Neural crest cell (in vitro differentiated cells): ENCODE data around the gene RBM18. TPM values are rescaled to one million over a fixed set of nuclear protein-coding genes. Genes with fewer than 3 reads are reported as not detected.

ENCODE experiments used
- DNase-seq: peaks from one replicate; pipeline ENCODE4 v3.0.0; 2021; ENCODE audit warnings: low read depth, mixed read lengths, low spot score
- H3K27ac Mint-ChIP-seq: one replicate; pipeline ENCODE4 v1.8.0; 2021; ENCODE audit warnings: mild to moderate bottlenecking, mixed read lengths; ENCODE audit not compliant: unreplicated experiment
- H3K27me3 Mint-ChIP-seq: 2 replicates; pipeline ENCODE4 v1.8.0; 2021; ENCODE audit warnings: low read depth, mild to moderate bottlenecking, mixed read lengths
- H3K36me3 Mint-ChIP-seq: 2 replicates; pipeline ENCODE4 v1.8.0; 2021; ENCODE audit warnings: low read depth, mild to moderate bottlenecking, mixed read lengths
- H3K4me1 Mint-ChIP-seq: 2 replicates; pipeline ENCODE4 v1.8.0; 2021; ENCODE audit warnings: mixed read lengths
- H3K4me3 Mint-ChIP-seq: one replicate; pipeline ENCODE4 v1.8.0; 2021; ENCODE audit warnings: mild to moderate bottlenecking, mixed read lengths
- H3K9me3 Mint-ChIP-seq: 2 replicates; pipeline ENCODE4 v1.8.0; 2021; ENCODE audit warnings: mixed read lengths
- total RNA-seq: library from RNA; stranded (reverse); gene quantifications from 2 replicates; pipeline ENCODE4 v1.2.1, GENCODE V29; 2021
- TF ChIP-seq, protein P1 (sequence below): fragments of 200-600 bp; sonication (generic); conservative IDR thresholded peaks from 2 replicates; pipeline ENCODE4 v1.5.0; 2021; ENCODE audit warnings: antibody characterized with exemption, mild to moderate bottlenecking

Gene RBM18
- total RNA-seq, 1 donor from 2014 or later: 17.9 TPM

DNA sequence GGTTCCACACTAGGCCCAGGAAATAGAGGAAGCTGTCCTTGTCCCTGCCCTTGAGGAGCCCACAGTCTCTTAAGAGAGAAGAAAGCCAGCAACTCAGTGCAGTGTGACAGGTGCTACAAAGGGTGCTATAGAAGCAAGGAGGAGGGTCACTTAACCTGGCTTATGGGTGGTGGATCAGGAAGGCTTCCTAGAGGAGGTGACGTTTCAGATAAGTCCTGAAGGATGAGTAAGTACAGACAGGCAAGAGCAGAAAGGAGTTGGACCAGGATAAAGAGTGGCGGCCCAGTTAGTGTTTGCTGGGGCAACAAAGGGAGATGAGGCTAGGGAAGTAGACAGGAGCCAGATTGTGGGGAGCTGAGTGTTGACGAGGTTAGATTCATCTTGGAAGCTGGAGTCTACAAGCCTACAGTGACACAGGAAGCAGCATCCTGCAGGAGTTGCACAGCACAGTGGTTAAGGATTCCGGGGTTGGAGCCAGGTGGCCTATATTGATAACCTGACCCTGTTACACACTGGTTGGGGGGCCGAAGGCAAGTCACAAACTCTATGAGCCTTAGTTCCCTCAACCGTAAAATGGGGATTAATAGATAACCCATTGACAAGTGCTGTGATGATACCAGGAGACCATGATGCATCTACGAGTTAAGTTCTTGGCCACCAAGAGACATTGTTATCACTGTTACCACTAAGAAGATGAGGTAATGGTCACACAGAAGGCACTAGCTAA lies 30.5 kb downstream of the RBM18 start:
- TF ChIP-seq, protein P1, sequence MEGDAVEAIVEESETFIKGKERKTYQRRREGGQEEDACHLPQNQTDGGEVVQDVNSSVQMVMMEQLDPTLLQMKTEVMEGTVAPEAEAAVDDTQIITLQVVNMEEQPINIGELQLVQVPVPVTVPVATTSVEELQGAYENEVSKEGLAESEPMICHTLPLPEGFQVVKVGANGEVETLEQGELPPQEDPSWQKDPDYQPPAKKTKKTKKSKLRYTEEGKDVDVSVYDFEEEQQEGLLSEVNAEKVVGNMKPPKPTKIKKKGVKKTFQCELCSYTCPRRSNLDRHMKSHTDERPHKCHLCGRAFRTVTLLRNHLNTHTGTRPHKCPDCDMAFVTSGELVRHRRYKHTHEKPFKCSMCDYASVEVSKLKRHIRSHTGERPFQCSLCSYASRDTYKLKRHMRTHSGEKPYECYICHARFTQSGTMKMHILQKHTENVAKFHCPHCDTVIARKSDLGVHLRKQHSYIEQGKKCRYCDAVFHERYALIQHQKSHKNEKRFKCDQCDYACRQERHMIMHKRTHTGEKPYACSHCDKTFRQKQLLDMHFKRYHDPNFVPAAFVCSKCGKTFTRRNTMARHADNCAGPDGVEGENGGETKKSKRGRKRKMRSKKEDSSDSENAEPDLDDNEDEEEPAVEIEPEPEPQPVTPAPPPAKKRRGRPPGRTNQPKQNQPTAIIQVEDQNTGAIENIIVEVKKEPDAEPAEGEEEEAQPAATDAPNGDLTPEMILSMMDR: no peak
- peaks cover 3% of the 10 kb centered on the region for H3K36me3 Mint-ChIP-seq
- H3K4me3 Mint-ChIP-seq: no peak overlapping the region
- no peak for DNase-seq
- H3K9me3 Mint-ChIP-seq: no peaks in the 10 kb centered on the region
- H3K27ac Mint-ChIP-seq: no peak overlapping the region
- peaks cover 33% of the 10 kb centered on the region for H3K27me3 Mint-ChIP-seq
- H3K4me1 Mint-ChIP-seq: no peaks in the 10 kb centered on the region

DNA sequence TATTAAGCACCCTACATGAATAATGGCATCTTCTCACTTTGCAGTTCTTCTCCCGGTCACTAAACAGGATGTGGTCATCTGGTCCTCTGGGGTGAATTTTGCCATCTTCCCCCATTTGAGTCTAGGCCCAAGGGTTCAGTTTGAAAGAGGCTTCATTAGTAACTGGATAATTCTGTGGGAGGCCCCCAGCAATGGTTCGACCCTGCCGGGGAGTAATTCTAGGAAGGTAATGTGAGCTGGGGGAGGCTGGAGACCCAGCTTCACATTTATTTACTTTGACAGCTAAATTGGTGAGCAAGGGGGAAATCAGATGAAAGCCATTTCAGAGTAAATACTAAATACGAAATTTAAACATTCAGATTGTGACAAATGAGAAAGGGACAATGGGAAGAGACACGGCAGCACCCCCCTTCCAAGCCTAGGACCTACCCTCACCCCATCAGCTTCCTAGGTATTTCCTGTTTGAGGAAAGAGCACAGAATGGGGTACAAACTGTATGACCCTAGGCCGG lies 31.8 kb downstream of the RBM18 start:
- Mint-ChIP-seq H3K27ac (no peak overlapping the region), H3K9me3 (no peaks in the 10 kb centered on the region)

DNA sequence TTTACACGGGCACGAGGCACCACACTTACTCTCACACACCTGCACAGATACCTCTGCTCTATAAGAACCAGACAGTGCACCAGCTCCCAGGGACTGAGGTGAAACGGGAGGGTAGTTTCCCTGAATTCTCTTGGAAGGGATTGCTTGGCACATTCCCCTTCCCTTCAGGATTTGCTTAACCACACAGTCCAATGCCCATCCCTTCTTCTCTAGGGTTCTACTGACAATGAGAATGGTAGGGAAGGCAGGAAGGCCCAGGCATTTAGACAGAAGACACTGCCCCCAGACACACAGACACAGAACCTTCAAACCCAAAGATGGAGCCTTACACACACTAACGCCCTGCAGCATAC lies 35.2 kb downstream of the RBM18 start:
- no peak overlapping the region for H3K4me3 Mint-ChIP-seq
- no peaks in the 10 kb centered on the region for H3K9me3 Mint-ChIP-seq
- H3K27ac Mint-ChIP-seq: no peak overlapping the region
- peaks cover 8% of the 10 kb centered on the region for H3K4me1 Mint-ChIP-seq
- DNase-seq: no peak
- TF ChIP-seq, protein P1: no peak
- peaks cover 9% of the 10 kb centered on the region for H3K36me3 Mint-ChIP-seq
- peaks cover 58% of the 10 kb centered on the region for H3K27me3 Mint-ChIP-seq

More for the DNA sequence above, 31.8 kb downstream of the RBM18 start:
- no peak for DNase-seq
- Mint-ChIP-seq H3K36me3 (no peaks in the 10 kb centered on the region), H3K4me3 (no peak overlapping the region), H3K4me1 (no peaks in the 10 kb centered on the region), H3K27me3 (peaks cover 39% of the 10 kb centered on the region)
- TF ChIP-seq, protein P1: no peak

DNA sequence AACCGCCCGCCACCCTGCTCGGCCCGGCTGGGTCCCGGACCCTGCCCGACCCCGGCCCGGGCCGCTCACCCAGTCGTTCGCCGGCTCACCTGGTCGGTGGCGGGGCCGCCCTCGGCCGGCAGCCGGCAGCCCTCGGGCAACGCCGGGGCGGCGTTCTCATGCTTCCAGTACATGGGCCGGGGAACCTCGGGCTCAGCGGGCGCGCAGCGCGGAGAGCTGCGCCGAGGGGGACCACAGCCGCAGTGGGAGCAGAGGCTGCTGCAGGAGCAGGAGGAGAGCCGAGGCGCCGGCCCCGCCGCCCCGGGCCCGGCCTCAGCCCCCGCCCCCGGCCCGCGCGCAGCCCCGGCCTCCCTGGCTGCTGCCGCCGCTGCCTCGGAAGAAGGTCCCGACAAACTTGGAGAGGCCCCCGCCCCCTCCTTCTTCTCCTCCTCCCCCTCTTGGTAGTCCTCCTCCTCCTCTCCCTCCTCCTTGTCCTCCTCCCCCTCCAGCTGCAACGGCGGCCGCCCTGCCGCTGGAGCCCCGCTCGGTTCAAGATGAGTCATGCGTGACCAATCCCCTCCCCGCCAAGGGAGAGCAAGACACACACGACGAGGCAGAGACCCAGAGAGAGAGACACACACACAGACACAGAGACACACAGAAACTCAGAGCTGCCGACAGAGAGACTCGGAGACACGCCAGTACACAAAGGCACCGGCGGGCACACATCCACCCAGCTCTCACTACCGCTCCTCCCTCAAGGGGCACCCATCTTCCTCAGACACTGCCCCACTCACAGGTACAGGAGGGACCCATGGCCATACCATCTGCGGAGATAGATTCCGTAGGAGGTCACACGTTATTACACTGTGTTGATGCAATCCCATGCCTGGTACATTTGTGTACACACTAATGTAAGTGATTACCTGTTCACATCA lies 35.8 kb downstream of the RBM18 start, which contains the start of gene LHX6:
LHX6 (minus strand) TSS at position 390 of the 917 bp plus-strand sequence; CDS start at position 173, 217 bp downstream.
- TF ChIP-seq, protein P1: no peak
- Mint-ChIP-seq H3K4me3 (peak within 1 kb of the TSS; percentile 29), H3K9me3 (no peaks in the 10 kb centered on the region), H3K27ac (no peak within 1 kb of the TSS), H3K4me1 (peaks cover 8% of the 10 kb centered on the region), H3K27me3 (peaks cover 58% of the 10 kb centered on the region), H3K36me3 (peaks cover 9% of the 10 kb centered on the region)
- no peak for DNase-seq

DNA sequence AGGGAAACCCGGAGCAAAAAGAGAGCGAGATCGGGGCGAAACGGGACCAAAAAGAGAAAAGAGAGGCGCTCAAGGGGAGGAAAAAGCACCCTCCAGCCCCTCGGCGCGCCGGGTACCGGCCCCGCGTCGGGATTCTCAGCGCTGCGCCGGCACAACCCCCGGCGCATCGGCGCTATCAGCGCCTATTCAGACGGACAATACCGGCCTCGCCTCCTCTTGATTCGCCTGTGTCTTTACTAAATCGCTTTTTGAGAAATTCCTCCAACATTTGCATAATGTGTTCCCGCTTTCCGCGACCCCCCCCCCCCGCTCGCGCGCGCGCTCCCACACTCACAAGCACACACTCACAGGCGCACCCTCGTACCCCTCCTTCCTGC lies 36.5 kb downstream of the RBM18 start:
- Mint-ChIP-seq H3K4me3 (peak overlapping the region; percentile 29), H3K9me3 (no peaks in the 10 kb centered on the region), H3K36me3 (peaks cover 9% of the 10 kb centered on the region), H3K4me1 (peaks cover 9% of the 10 kb centered on the region), H3K27me3 (peaks cover 58% of the 10 kb centered on the region), H3K27ac (no peak overlapping the region)
- TF ChIP-seq, protein P1: no peak
- no peak for DNase-seq
